IPS DF 6.9 (cell line): ENCODE data around the gene PMM1.
A peak's percentile ranks its signal among the peaks of the same experiment; 100 is the strongest.
"Not testable (repeated sequence)": the region's sequence is repeated elsewhere in the genome, so short reads cannot be mapped to it uniquely, and the experiment has no call there.

Source experiments
- DNase-seq: peaks from one replicate; pipeline ENCODE4 v3.0.0-alpha.2; 2013; ENCODE audit warnings: low read depth, low spot score
- H3K27ac ChIP-seq: one replicate; pipeline ENCODE4 v1.5.1; 2013; ENCODE audit warnings: low read length, control low read depth
- H3K27me3 ChIP-seq: 2 replicates; pipeline ENCODE4 v1.6.1; 2013; ENCODE audit warnings: mild to moderate bottlenecking, low read length; ENCODE audit not compliant: control insufficient read depth, insufficient read depth
- H3K36me3 ChIP-seq: 2 replicates; pipeline ENCODE4 v1.6.1; 2013; ENCODE audit warnings: low read length; ENCODE audit not compliant: control insufficient read depth, insufficient read depth
- H3K4me1 ChIP-seq: 2 replicates; pipeline ENCODE4 v1.6.1; 2013; ENCODE audit warnings: low read length; ENCODE audit not compliant: control insufficient read depth, insufficient read depth
- H3K4me3 ChIP-seq: 2 replicates; pipeline ENCODE4 v1.5.1; 2013; ENCODE audit warnings: mild to moderate bottlenecking, low read length
- H3K9me3 ChIP-seq: 2 replicates; pipeline ENCODE4 v1.6.1; 2013; ENCODE audit warnings: low read length, inconsistent platforms; ENCODE audit not compliant: control insufficient read depth, insufficient read depth
- WGBS: extraction: QIAGEN DNeasy Blood & Tissue Kit; methylation state at CpG from one replicate; pipeline ENCODE4 v1.1.7; 2013; ENCODE audit warnings: mixed read lengths, missing lambda C conversion rate; ENCODE audit not compliant: insufficient read length, insufficient coverage; 5-methylcytosine and 5-hydroxymethylcytosine counted together

Gene PMM1

DNA sequence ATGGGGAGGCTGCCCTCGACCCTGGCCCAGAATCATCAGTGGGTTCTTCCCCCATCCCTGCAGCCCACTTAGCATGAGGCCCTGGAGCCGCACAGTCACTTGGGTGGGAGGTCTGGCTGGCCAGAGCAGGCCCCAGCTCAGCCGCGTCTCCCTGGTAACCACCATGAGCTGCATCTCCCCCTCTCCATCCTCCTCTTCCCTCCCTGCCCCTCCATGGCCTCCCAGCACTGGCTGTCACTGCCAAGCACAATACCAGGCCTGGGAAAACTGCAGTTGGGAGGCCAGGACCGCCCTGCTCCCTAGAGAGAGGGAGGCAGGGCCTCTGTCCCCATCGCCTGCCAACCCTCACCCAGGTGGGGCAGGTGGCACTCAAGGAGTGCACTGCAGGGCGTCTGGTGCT is 20.8 kb downstream of the PMM1 start:
- Histone ChIP-seq H3K36me3 (no peaks in the 10 kb centered on the region; the same call in 1 of the 2 replicates), H3K4me3 (no peak overlapping the region), H3K9me3 (no peaks in the 10 kb centered on the region), H3K27ac (no peak overlapping the region), H3K4me1 (no peaks in the 10 kb centered on the region; the same call in 1 of the 2 replicates), H3K27me3 (no peaks in the 10 kb centered on the region)
- no peak for DNase-seq
- whole genome bisulfite sequencing = no CpG with 5 or more reads among the region's 7 CpGs

DNA sequence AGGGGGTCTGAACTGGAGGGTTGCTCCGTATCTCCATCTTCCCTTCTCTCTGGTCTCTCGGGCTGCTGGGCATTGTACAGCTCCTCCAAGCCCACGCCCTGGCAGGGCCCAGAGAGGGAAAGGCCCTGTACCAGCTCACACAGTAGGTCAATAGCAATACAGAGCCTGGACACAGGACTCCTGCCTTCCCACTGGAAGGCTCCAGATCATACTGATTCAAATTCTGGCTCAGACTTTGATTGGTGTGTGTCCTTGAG is 22.2 kb downstream of the PMM1 start:
- no peak for DNase-seq
- WGBS = no CpG with 5 or more reads among the region's 3 CpGs

DNA sequence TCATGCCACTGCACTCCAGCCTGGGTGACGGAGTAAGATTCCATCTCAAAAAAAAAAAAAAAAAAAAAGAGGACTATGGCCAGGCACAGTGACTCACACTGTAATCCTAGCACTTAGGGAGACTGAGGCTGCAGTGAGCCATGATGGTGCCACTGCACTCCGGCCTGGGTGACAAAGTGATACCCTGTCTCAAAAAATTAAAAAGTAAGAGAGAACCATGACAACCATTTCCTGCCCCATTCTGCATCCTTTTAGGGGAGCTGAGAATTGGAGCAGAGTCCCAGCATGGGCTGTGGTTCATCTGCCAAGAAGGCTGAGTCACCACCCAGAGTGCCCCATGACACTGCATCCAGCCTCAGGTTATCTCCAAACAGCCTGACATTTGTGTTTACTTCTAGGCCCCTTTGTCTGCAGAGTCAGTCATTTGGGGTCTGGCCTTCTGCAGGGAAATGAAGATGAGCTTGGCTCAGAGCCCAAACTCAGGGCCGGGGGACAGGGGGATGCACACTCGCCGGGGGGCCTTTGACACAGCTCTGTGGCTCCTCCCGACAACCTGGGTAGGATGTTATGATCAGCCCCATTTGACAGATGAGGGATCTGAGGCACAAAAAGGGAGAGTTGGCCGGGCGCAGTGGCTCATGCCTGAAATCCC is 24.1 kb downstream of the PMM1 start:
- Histone ChIP-seq H3K4me1 (peaks cover 11% of the 10 kb centered on the region), H3K4me3 (no peak overlapping the region), H3K27me3 (no peaks in the 10 kb centered on the region), H3K36me3 (no peaks in the 10 kb centered on the region; the same call in 1 of the 2 replicates), H3K9me3 (no peaks in the 10 kb centered on the region), H3K27ac (no peak overlapping the region)
- WGBS = no CpG with 5 or more reads among the region's 8 CpGs
- no peak for DNase-seq

More for the DNA sequence above, 22.2 kb downstream of the PMM1 start:
- Histone ChIP-seq H3K4me3 (no peak overlapping the region), H3K27ac (no peak overlapping the region), H3K9me3 (no peaks in the 10 kb centered on the region), H3K36me3 (no peaks in the 10 kb centered on the region; the same call in 1 of the 2 replicates), H3K4me1 (peaks cover 4% of the 10 kb centered on the region), H3K27me3 (no peaks in the 10 kb centered on the region)

DNA sequence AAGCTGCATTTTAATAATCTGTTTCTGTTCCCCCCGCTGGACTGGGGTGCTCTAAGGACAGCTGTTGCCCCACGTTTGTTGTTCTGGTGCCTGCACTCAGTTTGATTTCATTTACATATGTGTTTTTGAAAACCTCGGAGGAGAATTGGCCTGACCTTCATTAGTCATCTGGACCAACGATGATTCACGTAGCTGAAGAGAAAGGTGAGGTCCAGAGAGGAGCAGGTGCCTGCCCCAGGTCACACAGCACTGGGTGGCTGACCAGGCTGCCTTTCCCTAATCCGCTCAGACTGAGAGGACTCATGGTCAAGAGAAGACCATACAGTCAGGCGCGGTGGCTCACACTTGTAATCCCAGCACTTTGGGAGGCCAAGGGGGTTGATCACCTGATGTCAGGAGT is 25.1 kb downstream of the PMM1 start:
- Histone ChIP-seq H3K36me3 (no peaks in the 10 kb centered on the region; the same call in 1 of the 2 replicates), H3K4me1 (peaks cover 11% of the 10 kb centered on the region), H3K9me3 (no peaks in the 10 kb centered on the region), H3K27me3 (no peaks in the 10 kb centered on the region), H3K4me3 (no peak overlapping the region), H3K27ac (no peak overlapping the region)
- no CpG with 5 or more reads among the region's 8 CpGs for WGBS
- no peak for DNase-seq

DNA sequence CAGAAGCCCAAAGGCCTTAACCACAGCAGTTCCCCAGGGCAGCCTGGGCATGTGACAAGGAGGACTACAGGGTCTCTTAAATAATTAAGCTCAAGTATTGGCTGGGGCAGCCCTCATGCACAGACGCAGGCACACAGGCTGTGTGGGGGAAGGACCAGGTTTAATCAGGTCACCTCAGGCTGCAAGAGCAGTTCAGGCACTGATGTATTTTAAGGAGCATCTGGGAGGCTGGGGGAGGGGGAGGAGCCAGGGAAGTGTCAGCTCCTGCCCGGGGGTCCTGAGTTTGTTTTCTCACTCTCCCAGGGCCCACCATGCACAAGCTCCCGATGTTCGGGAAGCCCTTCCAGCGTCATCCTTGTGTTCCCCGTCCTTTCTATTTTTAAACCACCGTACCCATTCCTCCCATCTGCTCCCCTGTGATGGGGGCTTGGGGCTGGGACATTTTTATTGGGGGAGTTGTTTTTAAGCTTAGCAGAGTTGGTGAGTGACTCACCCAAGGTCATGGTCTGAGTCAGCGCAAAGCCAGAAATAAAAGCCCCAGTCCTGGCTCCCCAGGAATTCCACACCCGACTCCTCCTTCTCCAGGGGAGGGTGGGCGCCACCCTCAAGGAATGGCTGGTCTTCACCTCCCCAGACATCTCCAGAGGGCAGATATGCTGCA is 26.5 kb downstream of the PMM1 start:
- no peaks in the 10 kb centered on the region for H3K9me3 ChIP-seq
- no peaks in the 10 kb centered on the region for H3K36me3 ChIP-seq
- H3K27ac ChIP-seq = no peak overlapping the region
- H3K4me3 ChIP-seq = no peak overlapping the region
- H3K4me1 ChIP-seq = peaks cover 11% of the 10 kb centered on the region
- no CpG with 5 or more reads among the region's 10 CpGs for WGBS
- no peak for DNase-seq
- no peaks in the 10 kb centered on the region for H3K27me3 ChIP-seq

DNA sequence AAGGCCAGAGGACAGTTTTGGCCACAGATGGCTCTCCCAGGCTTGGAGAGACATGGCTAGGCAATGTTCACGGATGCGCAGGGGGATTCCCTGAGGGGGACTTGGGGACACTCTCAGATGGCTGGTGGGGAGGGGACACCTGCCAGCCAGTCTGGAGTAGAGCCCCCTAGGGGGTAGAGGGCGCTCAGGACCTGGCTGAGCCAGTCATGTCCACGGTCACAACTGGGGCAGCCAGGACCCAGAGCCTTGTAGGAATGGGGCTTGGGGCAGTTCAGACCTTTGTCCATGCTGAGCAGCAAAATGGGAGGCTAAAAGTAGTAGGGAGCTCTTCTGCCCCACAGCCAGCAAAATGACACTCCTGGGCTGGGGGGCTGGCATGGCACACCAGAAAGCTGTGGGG is 27.2 kb downstream of the PMM1 start:
- Histone ChIP-seq H3K9me3 (no peaks in the 10 kb centered on the region), H3K4me1 (peaks cover 11% of the 10 kb centered on the region), H3K27ac (no peak overlapping the region), H3K36me3 (no peaks in the 10 kb centered on the region), H3K27me3 (no peaks in the 10 kb centered on the region), H3K4me3 (no peak overlapping the region)
- no peak for DNase-seq
- WGBS = no CpG with 5 or more reads among the region's 4 CpGs

DNA sequence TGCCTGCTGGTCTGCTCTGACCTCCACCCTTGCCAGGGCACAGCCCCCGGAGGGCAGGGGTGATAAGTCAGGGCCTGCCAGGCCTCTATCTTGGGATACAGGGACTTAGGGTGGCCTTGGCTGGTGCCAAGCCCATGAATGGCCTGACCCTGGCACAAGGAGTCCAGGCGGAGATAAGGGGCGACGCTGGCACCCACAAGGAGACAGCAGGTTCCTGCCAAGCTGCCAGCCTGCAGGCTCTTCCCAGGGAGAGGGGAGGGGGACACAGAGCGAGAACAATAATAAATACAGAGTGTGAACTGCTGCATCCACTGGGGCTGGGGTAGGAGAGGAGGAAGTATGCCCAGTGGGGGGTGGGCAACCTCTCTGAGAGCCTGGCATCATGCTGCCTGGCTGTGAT is 27.9 kb downstream of the PMM1 start:
- Histone ChIP-seq H3K27ac (no peak overlapping the region), H3K4me1 (peaks cover 11% of the 10 kb centered on the region), H3K9me3 (no peaks in the 10 kb centered on the region), H3K36me3 (no peaks in the 10 kb centered on the region), H3K4me3 (no peak overlapping the region), H3K27me3 (no peaks in the 10 kb centered on the region)
- WGBS = no CpG with 5 or more reads among the region's 5 CpGs
- DNase-seq = no peak

DNA sequence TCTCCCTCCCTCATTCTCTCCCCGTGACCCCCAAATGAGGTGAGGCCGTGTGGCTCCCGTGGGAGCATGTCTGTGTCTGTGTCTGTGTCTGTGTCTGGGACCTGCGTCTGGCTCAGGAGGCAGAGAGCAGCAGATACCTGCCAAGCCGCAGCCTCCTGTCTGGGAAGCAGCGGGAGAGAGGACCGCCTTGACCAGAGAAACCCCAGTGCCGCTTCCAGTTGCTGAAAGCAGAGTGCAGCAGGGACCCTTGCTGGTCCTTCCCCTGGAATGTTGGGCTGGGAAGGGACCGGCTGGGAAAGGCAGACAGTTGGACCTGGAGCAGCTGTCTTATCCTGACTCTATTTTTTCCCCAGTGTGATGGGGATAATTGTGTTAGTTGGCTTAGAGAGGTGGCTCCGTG is 28.3 kb downstream of the PMM1 start:
- H3K9me3 ChIP-seq = no peaks in the 10 kb centered on the region
- H3K36me3 ChIP-seq = no peaks in the 10 kb centered on the region
- H3K4me3 ChIP-seq = peak overlapping the region; percentile 2; the same call in 1 of the 2 replicates
- no peak overlapping the region for H3K27ac ChIP-seq
- H3K4me1 ChIP-seq = peaks cover 11% of the 10 kb centered on the region
- no peak for DNase-seq
- no peaks in the 10 kb centered on the region for H3K27me3 ChIP-seq
- no CpG with 5 or more reads among the region's 10 CpGs for WGBS

DNA sequence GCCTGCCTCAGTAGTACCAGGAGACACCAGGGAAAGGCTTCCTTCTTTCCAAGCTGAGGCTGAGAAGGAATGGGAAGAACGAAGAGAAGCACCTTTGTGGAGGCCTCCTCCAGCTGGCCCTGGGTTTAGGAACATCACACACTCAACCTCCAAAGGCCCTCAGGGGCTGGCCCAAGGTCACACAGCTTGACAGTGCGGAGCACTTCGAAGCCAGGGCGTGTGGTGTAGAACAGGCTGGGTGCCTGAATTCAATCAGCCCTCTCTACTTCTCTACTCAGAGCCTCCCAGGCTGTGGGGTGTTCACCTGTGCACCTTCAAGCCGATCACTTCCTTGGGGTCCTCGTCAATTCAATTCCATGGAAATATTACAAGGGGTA is 29.6 kb downstream of the PMM1 start:
- DNase-seq = no peak
- no CpG with 5 or more reads among the region's 6 CpGs for WGBS

DNA sequence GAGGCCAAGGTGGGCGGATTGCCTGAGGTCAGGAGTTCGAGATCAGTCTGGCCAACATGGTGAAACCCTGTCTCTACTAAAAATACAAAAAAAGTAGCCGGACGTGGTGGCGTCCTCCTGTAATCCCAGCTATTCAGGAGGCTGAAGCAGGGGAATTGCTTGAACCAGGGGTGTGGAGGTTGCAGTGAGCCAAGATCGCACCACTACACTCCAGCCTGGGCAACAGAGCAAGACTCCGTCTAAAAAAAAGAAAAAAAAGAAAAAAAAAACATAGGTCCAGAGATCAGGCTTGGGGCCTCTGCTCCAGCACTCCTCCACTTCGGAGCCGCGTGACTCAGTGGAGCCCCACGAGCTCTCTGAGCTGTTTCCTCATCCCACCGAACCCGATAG is 31.4 kb downstream of the PMM1 start:
- peaks cover 11% of the 10 kb centered on the region for H3K4me1 ChIP-seq

More for the DNA sequence above, 29.6 kb downstream of the PMM1 start:
- H3K27me3 ChIP-seq = no peaks in the 10 kb centered on the region
- H3K4me3 ChIP-seq = no peak overlapping the region
- no peaks in the 10 kb centered on the region for H3K36me3 ChIP-seq
- H3K9me3 ChIP-seq = no peaks in the 10 kb centered on the region
- no peak overlapping the region for H3K27ac ChIP-seq
- H3K4me1 ChIP-seq = peaks cover 11% of the 10 kb centered on the region

More for the DNA sequence above, 31.4 kb downstream of the PMM1 start:
- H3K27me3 ChIP-seq, H3K9me3 ChIP-seq, H3K27ac ChIP-seq, DNase-seq, H3K36me3 ChIP-seq, H3K4me3 ChIP-seq: not testable (repeated sequence)
- no CpG with 5 or more reads among the region's 13 CpGs for WGBS
